ENCODE measurements around the gene NUFIP2. TPM values are rescaled to one million over a fixed set of nuclear protein-coding genes. Genes with fewer than 3 reads are reported as not detected.
A peak's percentile ranks its signal among the peaks of the same experiment; 100 is the strongest.

The NUFIP2 gene
- total RNA-seq, 2 donors from 2014 or later = 92.9 to 104 TPM

GRCh38 chr17:29216856-29217255 is 77.1 kb downstream of the NUFIP2 start:
- TF ChIP-seq, protein P1, sequence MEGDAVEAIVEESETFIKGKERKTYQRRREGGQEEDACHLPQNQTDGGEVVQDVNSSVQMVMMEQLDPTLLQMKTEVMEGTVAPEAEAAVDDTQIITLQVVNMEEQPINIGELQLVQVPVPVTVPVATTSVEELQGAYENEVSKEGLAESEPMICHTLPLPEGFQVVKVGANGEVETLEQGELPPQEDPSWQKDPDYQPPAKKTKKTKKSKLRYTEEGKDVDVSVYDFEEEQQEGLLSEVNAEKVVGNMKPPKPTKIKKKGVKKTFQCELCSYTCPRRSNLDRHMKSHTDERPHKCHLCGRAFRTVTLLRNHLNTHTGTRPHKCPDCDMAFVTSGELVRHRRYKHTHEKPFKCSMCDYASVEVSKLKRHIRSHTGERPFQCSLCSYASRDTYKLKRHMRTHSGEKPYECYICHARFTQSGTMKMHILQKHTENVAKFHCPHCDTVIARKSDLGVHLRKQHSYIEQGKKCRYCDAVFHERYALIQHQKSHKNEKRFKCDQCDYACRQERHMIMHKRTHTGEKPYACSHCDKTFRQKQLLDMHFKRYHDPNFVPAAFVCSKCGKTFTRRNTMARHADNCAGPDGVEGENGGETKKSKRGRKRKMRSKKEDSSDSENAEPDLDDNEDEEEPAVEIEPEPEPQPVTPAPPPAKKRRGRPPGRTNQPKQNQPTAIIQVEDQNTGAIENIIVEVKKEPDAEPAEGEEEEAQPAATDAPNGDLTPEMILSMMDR (conservative IDR thresholded peaks at IDR 0.05) = no peak

GRCh38 chr17:29216181-29216580 is 77.8 kb downstream of the NUFIP2 start:
- H3K9me3 Mint-ChIP-seq = no peaks in the 10 kb centered on the region
- TF ChIP-seq, protein P1 (conservative IDR thresholded peaks at IDR 0.05) = no peak
- WGBS, 2 experiments (ENCODE audit: insufficient coverage in 1 of 2, insufficient read length in 1 of 2) = 95 to 100% methylated on average over 3 to 6 of the region's 6 CpGs
- Histone ChIP-seq H3K27ac (ENCODE audit: low read depth, low read length) (no peak overlapping the region), H3K9ac (ENCODE audit: extremely low read depth, low read length, poor library complexity, severe bottlenecking) (no peak overlapping the region), H3K4me1 (ENCODE audit: control insufficient read depth, insufficient read depth, low read length) (no peaks in the 10 kb centered on the region), H3K27me3 (ENCODE audit: control insufficient read depth, insufficient read depth, low read length, poor library complexity, severe bottlenecking) (no peaks in the 10 kb centered on the region), H3K4me3 (ENCODE audit: low read length) (no peak overlapping the region), H3K36me3 (ENCODE audit: control insufficient read depth, insufficient read depth, low read length) (no peaks in the 10 kb centered on the region), H3K9me3 (ENCODE audit: control insufficient read depth, low read length) (no peaks in the 10 kb centered on the region)
- H3K4me1 Mint-ChIP-seq = peaks cover 2% of the 10 kb centered on the region
- H3K27me3 Mint-ChIP-seq (ENCODE audit: insufficient read depth) = no peaks in the 10 kb centered on the region
- no peak overlapping the region for H3K27ac Mint-ChIP-seq
- no peaks in the 10 kb centered on the region for H3K36me3 Mint-ChIP-seq (ENCODE audit: low read depth)
- H3K4me3 Mint-ChIP-seq = no peak overlapping the region
- no peak for DNase-seq

More at GRCh38 chr17:29216856-29217255, 77.1 kb downstream of the NUFIP2 start:
- no peak overlapping the region for H3K4me3 ChIP-seq (ENCODE audit: low read length)
- DNase-seq = no peak
- H3K27ac ChIP-seq (ENCODE audit: low read depth, low read length) = no peak overlapping the region
- H3K27me3 Mint-ChIP-seq (ENCODE audit: insufficient read depth) = no peaks in the 10 kb centered on the region
- no peaks in the 10 kb centered on the region for H3K9me3 Mint-ChIP-seq
- H3K4me3 Mint-ChIP-seq = no peak overlapping the region
- peaks cover 2% of the 10 kb centered on the region for H3K4me1 Mint-ChIP-seq
- H3K27ac Mint-ChIP-seq = no peak overlapping the region
- H3K4me1 ChIP-seq (ENCODE audit: control insufficient read depth, insufficient read depth, low read length) = no peaks in the 10 kb centered on the region
- H3K9me3 ChIP-seq (ENCODE audit: control insufficient read depth, low read length) = no peaks in the 10 kb centered on the region
- H3K9ac ChIP-seq (ENCODE audit: extremely low read depth, low read length, poor library complexity, severe bottlenecking) = no peak overlapping the region
- no peaks in the 10 kb centered on the region for H3K36me3 Mint-ChIP-seq (ENCODE audit: low read depth)
- 87 to 89% methylated on average over 3 to 5 of the region's 5 CpGs for WGBS, 2 experiments (ENCODE audit: insufficient coverage in 1 of 2, insufficient read length in 1 of 2)
- H3K27me3 ChIP-seq (ENCODE audit: control insufficient read depth, insufficient read depth, low read length, poor library complexity, severe bottlenecking) = no peaks in the 10 kb centered on the region
- H3K36me3 ChIP-seq (ENCODE audit: control insufficient read depth, insufficient read depth, low read length) = no peaks in the 10 kb centered on the region

GRCh38 chr17:29215717-29216116 is 78.2 kb downstream of the NUFIP2 start:
- Histone ChIP-seq H3K9me3 (ENCODE audit: control insufficient read depth, low read length) (no peaks in the 10 kb centered on the region), H3K4me1 (ENCODE audit: control insufficient read depth, insufficient read depth, low read length) (no peaks in the 10 kb centered on the region), H3K27ac (ENCODE audit: low read depth, low read length) (no peak overlapping the region), H3K27me3 (ENCODE audit: control insufficient read depth, insufficient read depth, low read length, poor library complexity, severe bottlenecking) (no peaks in the 10 kb centered on the region), H3K4me3 (ENCODE audit: low read length) (no peak overlapping the region), H3K36me3 (ENCODE audit: control insufficient read depth, insufficient read depth, low read length) (no peaks in the 10 kb centered on the region), H3K9ac (ENCODE audit: extremely low read depth, low read length, poor library complexity, severe bottlenecking) (no peak overlapping the region)
- DNase-seq = peak; percentile 58
- TF ChIP-seq, protein P1 (conservative IDR thresholded peaks at IDR 0.05) = no peak
- Mint-ChIP-seq H3K4me1 (peaks cover 2% of the 10 kb centered on the region), H3K27ac (no peak overlapping the region), H3K9me3 (no peaks in the 10 kb centered on the region), H3K27me3 (ENCODE audit: insufficient read depth) (no peaks in the 10 kb centered on the region), H3K4me3 (no peak overlapping the region), H3K36me3 (ENCODE audit: low read depth) (no peaks in the 10 kb centered on the region)
- WGBS, 2 experiments (ENCODE audit: insufficient coverage in 1 of 2, insufficient read length in 1 of 2) = 92 to 96% methylated on average over 4 of the region's 4 CpGs
